Vagina (tissue), 2 donors: ENCODE results near the gene ANKRD49.

Experiments
- POLR2AphosphoS5 ChIP-seq, 2 donors: sonication (generic); formaldehyde crosslinking; IDR thresholded peaks; one replicate each; pipeline ENCODE4 v1.9.0; 2017; ENCODE audit warnings: antibody characterized with exemption in 2 of 2, mild to moderate bottlenecking in 2 of 2, low read depth in 1 of 2; ENCODE audit not compliant: insufficient read depth in 1 of 2
- TF ChIP-seq, protein P1 (sequence below), 3 experiments: fragments of 450-650 bp in 2 of 3; fragments of 200-600 bp in 1 of 3; sonication (generic) in 1 of 3; IDR thresholded peaks; one replicate each; pipeline ENCODE4 v1.5.1; 2017 to 2019; ENCODE audit warnings: antibody characterized with exemption in 3 of 3, mild to moderate bottlenecking in 2 of 3, moderate library complexity in 2 of 3

DNA sequence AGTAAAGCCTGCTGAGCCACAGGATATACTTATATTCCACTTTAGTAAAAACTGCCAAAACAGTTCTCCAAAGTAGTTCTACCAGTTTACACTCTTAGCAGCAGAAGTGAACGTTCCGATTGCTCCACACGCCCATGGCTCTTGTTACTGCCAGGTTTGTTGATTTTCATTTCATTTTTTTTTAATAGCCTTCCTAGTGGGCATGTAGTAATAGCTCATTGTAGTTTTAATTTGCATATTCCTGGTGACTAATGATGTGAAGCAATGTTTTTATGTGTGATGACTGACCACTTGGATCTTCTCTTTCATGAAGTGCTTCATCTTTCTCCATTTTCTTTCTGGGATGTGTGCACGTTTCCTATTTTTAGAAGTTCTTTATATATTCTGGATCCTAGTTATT lies 13.7 kb downstream of the ANKRD49 start:
- TF ChIP-seq, protein P1, sequence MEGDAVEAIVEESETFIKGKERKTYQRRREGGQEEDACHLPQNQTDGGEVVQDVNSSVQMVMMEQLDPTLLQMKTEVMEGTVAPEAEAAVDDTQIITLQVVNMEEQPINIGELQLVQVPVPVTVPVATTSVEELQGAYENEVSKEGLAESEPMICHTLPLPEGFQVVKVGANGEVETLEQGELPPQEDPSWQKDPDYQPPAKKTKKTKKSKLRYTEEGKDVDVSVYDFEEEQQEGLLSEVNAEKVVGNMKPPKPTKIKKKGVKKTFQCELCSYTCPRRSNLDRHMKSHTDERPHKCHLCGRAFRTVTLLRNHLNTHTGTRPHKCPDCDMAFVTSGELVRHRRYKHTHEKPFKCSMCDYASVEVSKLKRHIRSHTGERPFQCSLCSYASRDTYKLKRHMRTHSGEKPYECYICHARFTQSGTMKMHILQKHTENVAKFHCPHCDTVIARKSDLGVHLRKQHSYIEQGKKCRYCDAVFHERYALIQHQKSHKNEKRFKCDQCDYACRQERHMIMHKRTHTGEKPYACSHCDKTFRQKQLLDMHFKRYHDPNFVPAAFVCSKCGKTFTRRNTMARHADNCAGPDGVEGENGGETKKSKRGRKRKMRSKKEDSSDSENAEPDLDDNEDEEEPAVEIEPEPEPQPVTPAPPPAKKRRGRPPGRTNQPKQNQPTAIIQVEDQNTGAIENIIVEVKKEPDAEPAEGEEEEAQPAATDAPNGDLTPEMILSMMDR (IDR thresholded peaks at IDR 0.05) = no peak
- no peak for TF ChIP-seq POLR2AphosphoS5 (IDR thresholded peaks at IDR 0.05; ENCODE audit: insufficient read depth in 1 of 2, low read depth in 1 of 2)
